Activated CD4-positive, alpha-beta T cell treated with anti-CD3 and anti-CD28 coated beads for 36 hours (primary cell): Measurements from ENCODE around the gene ODC1. TPM values are rescaled to one million over a fixed set of nuclear protein-coding genes. Genes with fewer than 3 reads are reported as not detected.
A peak's percentile ranks its signal among the peaks of the same experiment; 100 is the strongest.

Source experiments
- ATAC-seq: fragments of 200-7000 bp; cut with Tn5 transposase; one replicate; pipeline ENCODE4 v1.10.0; 2021; ENCODE audit warnings: mild to moderate bottlenecking, moderate library complexity
- CTCF ChIA-PET: fragments of 350-600 bp; sonication (Branson Sonifier 250); formaldehyde crosslinking; loops from one replicate; lab custom pipeline; 2021; ENCODE audit warnings: antibody characterized with exemption; lab: Charles Lee
- POLR2A ChIA-PET: fragments of 350-600 bp; sonication (Branson Sonifier 250); formaldehyde crosslinking; loops from one replicate; lab custom pipeline; 2021; ENCODE audit warnings: antibody characterized with exemption, inconsistent platforms; lab: Charles Lee
- DNase-seq: peaks from one replicate; pipeline ENCODE4 v3.0.0-alpha.2; 2020
- H3K27ac Mint-ChIP-seq: one replicate; pipeline ENCODE4 v1.8.0; 2021; ENCODE audit warnings: mixed read lengths
- H3K27me3 Mint-ChIP-seq: one replicate; pipeline ENCODE4 v1.8.0; 2021; ENCODE audit warnings: mixed read lengths
- H3K36me3 Mint-ChIP-seq: one replicate; pipeline ENCODE4 v1.8.0; 2021; ENCODE audit warnings: low read depth, mixed read lengths
- H3K4me1 Mint-ChIP-seq: one replicate; pipeline ENCODE4 v1.8.0; 2021; ENCODE audit warnings: mixed read lengths
- H3K4me3 Mint-ChIP-seq: one replicate; pipeline ENCODE4 v1.8.0; 2021; ENCODE audit warnings: mild to moderate bottlenecking, moderate library complexity, mixed read lengths
- H3K9me3 Mint-ChIP-seq: one replicate; pipeline ENCODE4 v1.8.0; 2021; ENCODE audit warnings: low read depth, mixed read lengths
- intact Hi-C, 2 experiments: fragments of 100-400 bp; cut with DNase I in 1 of 2; cut with micrococcal nuclease in 1 of 2; formaldehyde crosslinking; loops; one replicate each; pipeline versions ENCODE4 v1.14.2 to v1.15.1; 2022 to 2024; cut with DNase I, micrococcal nuclease
- total RNA-seq, 2 experiments: library from RNA; stranded (reverse); gene quantifications; one replicate each; pipeline ENCODE4 v1.2.3, GENCODE V29; 2021

The ODC1 gene
- total RNA-seq, 2 experiments from 2014 or later = 158 to 170 TPM

- POLR2A ChIA-PET = interaction anchor here (0.6 to 1.0 kb wide), 2 partner anchors 24 to 136 kb away, joined by 3 to 5 read pairs; no protein-coding TSS in a partner anchor
- Mint-ChIP-seq H3K27ac (no peak overlapping the region), H3K4me1 (peaks cover 11% of the 10 kb centered on the region), H3K27me3 (peaks cover 6% of the 10 kb centered on the region), H3K9me3 (no peaks in the 10 kb centered on the region), H3K36me3 (peaks cover 1% of the 10 kb centered on the region), H3K4me3 (no peak overlapping the region)
- DNase-seq (no peak), ATAC-seq (no peak)
- intact Hi-C loops = loop anchor here (5.0 to 10.0 kb wide), 3 partner anchors 216 to 619 kb away; no protein-coding TSS in a partner anchor
- CTCF ChIA-PET = interaction anchor here (0.6 to 7.7 kb wide), 8 partner anchors 12 to 605 kb away, joined by 3 to 142 read pairs (median 4); no protein-coding TSS in a partner anchor
These were observed 14.7 kb downstream of the ODC1 start for GRCh38 chr2:10433264-10433946.

GRCh38 chr2:10432311-10433181 is 15.6 kb downstream of the ODC1 start:
- ChIA-PET POLR2A (interaction anchor here (0.5 to 1.0 kb wide), 3 partner anchors 24 to 295 kb away, joined by 3 to 5 read pairs (median 4); no protein-coding TSS in a partner anchor), CTCF (interaction anchor here (0.6 to 7.7 kb wide), 8 partner anchors 24 to 604 kb away, joined by 3 to 142 read pairs (median 4); no protein-coding TSS in a partner anchor)
- H3K4me1 Mint-ChIP-seq = peaks cover 11% of the 10 kb centered on the region
- H3K9me3 Mint-ChIP-seq = no peaks in the 10 kb centered on the region
- no peak overlapping the region for H3K27ac Mint-ChIP-seq
- ATAC-seq = peak; percentile 76
- H3K4me3 Mint-ChIP-seq = peak overlapping the region; percentile 67
- DNase-seq = peak; percentile 62
- H3K36me3 Mint-ChIP-seq = no peaks in the 10 kb centered on the region
- peaks cover 6% of the 10 kb centered on the region for H3K27me3 Mint-ChIP-seq
- intact Hi-C loops = loop anchor here (1.0 to 10.0 kb wide), 4 partner anchors 24 to 618 kb away; no protein-coding TSS in a partner anchor

- ChIA-PET CTCF (interaction anchor here (0.5 to 7.7 kb wide), 7 partner anchors 20 to 359 kb away, joined by 3 to 142 read pairs (median 4); no protein-coding TSS in a partner anchor), POLR2A (interaction anchor here (0.6 to 0.7 kb wide), 2 partner anchors 294 to 472 kb away, joined by 3 to 4 read pairs; no protein-coding TSS in a partner anchor)
- H3K27ac Mint-ChIP-seq = no peak overlapping the region
- ATAC-seq (no peak), DNase-seq (no peak)
- peaks cover 1% of the 10 kb centered on the region for H3K36me3 Mint-ChIP-seq
- intact Hi-C loops = loop anchor here (1.0 to 10.0 kb wide), 4 partner anchors 23 to 617 kb away; no protein-coding TSS in a partner anchor
- H3K4me3 Mint-ChIP-seq = peak overlapping the region; percentile 67
- H3K4me1 Mint-ChIP-seq = peaks cover 11% of the 10 kb centered on the region
- no peaks in the 10 kb centered on the region for H3K9me3 Mint-ChIP-seq
- H3K27me3 Mint-ChIP-seq = peaks cover 6% of the 10 kb centered on the region
These were observed 16.3 kb downstream of the ODC1 start for GRCh38 chr2:10431797-10432196.

- DNase-seq (no peak), ATAC-seq (no peak)
- Mint-ChIP-seq H3K9me3 (no peaks in the 10 kb centered on the region), H3K4me3 (no peak overlapping the region), H3K27me3 (peaks cover 6% of the 10 kb centered on the region), H3K36me3 (peaks cover 1% of the 10 kb centered on the region), H3K4me1 (peaks cover 11% of the 10 kb centered on the region), H3K27ac (no peak overlapping the region)
- ChIA-PET POLR2A (interaction anchor here (0.7 to 0.9 kb wide), 2 partner anchors 17 to 471 kb away, joined by 3 read pairs; partner anchors contain the start of gene ODC1), CTCF (interaction anchor here (0.5 to 7.7 kb wide), 6 partner anchors 19 to 358 kb away, joined by 3 to 142 read pairs (median 4); no protein-coding TSS in a partner anchor)
- intact Hi-C loops = loop anchor here (5.0 to 10.0 kb wide), 3 partner anchors 214 to 616 kb away; no protein-coding TSS in a partner anchor
These were observed 17.1 kb downstream of the ODC1 start for GRCh38 chr2:10430886-10431622.

DNA sequence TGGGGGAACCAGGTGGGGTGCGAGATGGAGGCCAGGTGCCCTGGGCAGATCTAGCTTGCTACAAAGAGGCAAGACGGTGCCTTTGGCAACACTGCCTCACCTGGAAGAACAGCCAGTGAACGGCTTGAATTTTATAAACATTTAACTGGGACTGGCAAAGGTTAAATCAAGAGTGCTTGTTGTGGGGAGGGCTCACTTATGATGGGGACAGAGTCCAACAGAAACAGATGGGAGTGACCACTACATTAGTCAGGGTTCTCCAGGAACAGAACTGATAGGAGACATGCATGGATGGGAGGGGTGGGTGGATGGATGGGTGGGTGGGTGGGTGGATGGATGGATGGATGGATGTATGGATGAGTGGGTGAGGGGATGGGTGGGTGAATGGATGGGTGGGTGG is 19.2 kb downstream of the ODC1 start:
- CTCF ChIA-PET = no interaction called here
- ATAC-seq = no peak
- POLR2A ChIA-PET = no interaction called here

DNA sequence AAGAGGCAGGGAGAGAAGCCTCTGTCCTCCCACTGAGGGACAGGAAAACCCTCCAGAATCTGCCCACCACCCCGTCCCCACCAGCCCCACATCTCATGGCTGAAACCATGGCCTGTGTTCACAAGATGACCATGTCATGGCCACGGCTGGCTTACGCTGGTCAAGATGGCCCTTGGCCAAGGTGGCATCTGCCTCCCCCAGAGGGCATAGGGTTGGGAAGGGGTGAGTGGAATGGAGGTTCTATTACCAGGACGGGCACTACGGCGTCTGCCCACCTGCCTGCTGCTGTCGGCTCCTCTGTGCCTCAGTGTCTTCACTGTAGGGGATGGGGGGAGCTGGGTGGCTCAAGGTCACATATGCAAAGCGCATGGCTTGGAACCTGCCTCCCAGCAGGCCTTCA is 19.8 kb downstream of the ODC1 start:
- POLR2A ChIA-PET = interaction anchor here (0.5 kb wide), 1 partner anchor 252 kb away, joined by 3 read pairs; no protein-coding TSS in a partner anchor
- Mint-ChIP-seq H3K4me1 (peaks cover 10% of the 10 kb centered on the region), H3K27me3 (peaks cover 4% of the 10 kb centered on the region), H3K4me3 (no peak overlapping the region), H3K36me3 (peaks cover 6% of the 10 kb centered on the region), H3K9me3 (no peaks in the 10 kb centered on the region), H3K27ac (no peak overlapping the region)
- intact Hi-C loops = no loop called here
- ATAC-seq = no peak
- CTCF ChIA-PET = no interaction called here
- no peak for DNase-seq

More for the DNA sequence above, 19.2 kb downstream of the ODC1 start:
- no peaks in the 10 kb centered on the region for H3K9me3 Mint-ChIP-seq
- DNase-seq = no peak
- no peak overlapping the region for H3K4me3 Mint-ChIP-seq
- H3K27me3 Mint-ChIP-seq = peaks cover 6% of the 10 kb centered on the region
- peaks cover 4% of the 10 kb centered on the region for H3K36me3 Mint-ChIP-seq
- H3K4me1 Mint-ChIP-seq = peaks cover 11% of the 10 kb centered on the region
- no peak overlapping the region for H3K27ac Mint-ChIP-seq
- intact Hi-C loops = no loop called here

DNA sequence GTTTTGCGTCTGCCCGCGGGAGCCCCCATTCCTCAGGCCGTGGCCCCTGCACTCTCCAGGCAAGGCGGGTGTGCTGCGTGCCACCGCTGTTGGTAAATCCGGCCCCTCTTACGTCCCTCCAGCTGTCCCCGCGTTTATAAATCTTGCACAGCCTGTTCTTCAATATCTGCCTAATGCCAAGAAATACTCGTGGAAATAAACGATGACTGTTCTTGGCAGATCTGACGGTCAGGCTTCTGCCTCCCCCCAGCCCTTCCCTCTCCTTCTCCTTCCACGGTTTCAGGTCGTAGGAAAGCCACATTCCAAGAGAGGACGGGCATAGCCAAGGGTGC is 20.5 kb downstream of the ODC1 start:
- peaks cover 8% of the 10 kb centered on the region for H3K36me3 Mint-ChIP-seq
- H3K9me3 Mint-ChIP-seq = no peaks in the 10 kb centered on the region
- H3K27ac Mint-ChIP-seq = no peak overlapping the region
- DNase-seq (no peak), ATAC-seq (no peak)
- H3K4me3 Mint-ChIP-seq = no peak overlapping the region
- POLR2A ChIA-PET = no interaction called here
- H3K4me1 Mint-ChIP-seq = peaks cover 5% of the 10 kb centered on the region
- CTCF ChIA-PET = interaction anchor here (0.6 kb wide), 1 partner anchor 27 kb away, joined by 3 read pairs; no protein-coding TSS in a partner anchor
- no peaks in the 10 kb centered on the region for H3K27me3 Mint-ChIP-seq
- intact Hi-C loops = no loop called here

DNA sequence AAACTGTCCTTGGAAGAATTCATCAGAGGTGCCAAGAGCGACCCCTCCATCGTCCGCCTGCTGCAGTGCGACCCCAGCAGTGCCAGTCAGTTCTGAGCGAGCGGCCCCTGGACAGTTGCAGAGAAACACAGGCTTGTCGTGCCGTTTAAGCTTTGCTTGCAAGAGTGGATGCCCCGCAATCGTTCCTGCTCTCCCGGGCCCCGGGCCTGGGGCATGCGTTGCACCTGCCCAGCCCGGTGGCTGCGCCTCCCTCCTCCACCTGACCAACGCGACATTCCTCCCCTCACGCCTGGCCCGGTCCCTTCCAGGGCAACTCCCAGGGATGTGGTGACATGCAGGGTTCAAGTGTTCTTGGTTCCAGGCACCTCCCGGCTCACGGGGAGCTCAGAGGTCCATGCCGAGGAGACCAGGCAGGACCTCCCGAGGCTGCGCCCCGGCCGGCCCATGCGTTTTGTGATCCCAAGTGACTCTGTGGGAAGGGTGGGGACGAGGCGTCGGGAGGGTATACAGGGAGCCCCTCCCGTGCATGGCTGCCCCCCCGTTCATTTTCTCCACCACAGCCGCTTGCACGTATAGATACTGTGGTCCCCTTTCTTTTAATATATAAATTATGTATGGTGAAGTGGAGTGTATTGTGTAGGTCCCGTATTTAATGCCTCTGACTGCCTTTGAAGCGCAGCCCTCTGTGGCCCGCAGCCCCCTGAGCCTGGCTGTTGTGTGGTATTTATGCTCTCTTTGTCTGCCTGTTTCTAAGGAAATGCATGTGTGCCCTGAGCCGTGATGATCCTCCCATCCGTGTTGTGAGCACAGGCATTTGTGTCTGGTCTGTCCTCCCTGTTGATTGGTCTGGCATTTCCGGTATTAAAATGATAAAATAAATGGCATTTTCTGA is 21.2 kb downstream of the ODC1 start:
- Mint-ChIP-seq H3K27ac (no peak overlapping the region), H3K4me3 (no peak overlapping the region), H3K9me3 (no peaks in the 10 kb centered on the region), H3K36me3 (peaks cover 11% of the 10 kb centered on the region), H3K4me1 (peaks cover 2% of the 10 kb centered on the region), H3K27me3 (no peaks in the 10 kb centered on the region)
- POLR2A ChIA-PET = no interaction called here
- CTCF ChIA-PET = interaction anchor here (0.6 to 1.2 kb wide), 2 partner anchors 18 to 65 kb away, joined by 3 to 4 read pairs; no protein-coding TSS in a partner anchor
- intact Hi-C loops = no loop called here
- ATAC-seq = no peak
- DNase-seq = no peak

- DNase-seq (no peak), ATAC-seq (no peak)
- Mint-ChIP-seq H3K36me3 (peaks cover 17% of the 10 kb centered on the region), H3K4me1 (no peaks in the 10 kb centered on the region), H3K4me3 (no peak overlapping the region), H3K27me3 (no peaks in the 10 kb centered on the region), H3K9me3 (no peaks in the 10 kb centered on the region), H3K27ac (no peak overlapping the region)
- POLR2A ChIA-PET = no interaction called here
- CTCF ChIA-PET = interaction anchor here (2.0 kb wide), 1 partner anchor 9 kb away, joined by 8 read pairs; no protein-coding TSS in a partner anchor
- intact Hi-C loops = no loop called here
These were observed 22.4 kb downstream of the ODC1 start for GRCh38 chr2:10425699-10426098.
